GM18511 (cell line): ENCODE results near the gene COL8A1.
"Not testable (repeated sequence)": the region's sequence is repeated elsewhere in the genome, so short reads cannot be mapped to it uniquely, and the experiment has no call there.

Experiments
- ATAC-seq: cut with Tn5 transposase; IDR thresholded peaks from one replicate; pipeline ENCODE4 v1.9.1; 2021; ENCODE audit warnings: mild to moderate bottlenecking, moderate library complexity; ENCODE audit not compliant: unreplicated experiment

Gene COL8A1

GRCh38 chr3:99702953-99703943 is 64.9 kb downstream of the COL8A1 start:
- ATAC-seq, result no peak

- no peak for ATAC-seq
Measured at GRCh38 chr3:99704417-99704816, 66.0 kb downstream of the COL8A1 start.

- ATAC-seq, result no peak
Measured at GRCh38 chr3:99706410-99706809, 68.0 kb downstream of the COL8A1 start.

- ATAC-seq, result no peak
Measured at GRCh38 chr3:99708207-99708745, 69.9 kb downstream of the COL8A1 start.

- no peak for ATAC-seq
Measured at GRCh38 chr3:99709686-99710085, 71.3 kb downstream of the COL8A1 start.

- no peak for ATAC-seq
Measured at GRCh38 chr3:99710094-99710493, 71.7 kb downstream of the COL8A1 start.

GRCh38 chr3:99711351-99711750 is 73.0 kb downstream of the COL8A1 start:
- ATAC-seq, result no peak

GRCh38 chr3:99712291-99712954 is 74.0 kb downstream of the COL8A1 start:
- ATAC-seq, result no peak

- no peak for ATAC-seq
Measured at GRCh38 chr3:99713440-99713839, 75.0 kb downstream of the COL8A1 start.

GRCh38 chr3:99714146-99714545 is 75.8 kb downstream of the COL8A1 start:
- no peak for ATAC-seq

GRCh38 chr3:99714575-99714974 is 76.2 kb downstream of the COL8A1 start:
- no peak for ATAC-seq

GRCh38 chr3:99716463-99716995 is 78.1 kb downstream of the COL8A1 start:
- ATAC-seq, result no peak

GRCh38 chr3:99720985-99721632 is 82.7 kb downstream of the COL8A1 start:
- no peak for ATAC-seq

GRCh38 chr3:99721633-99722007 is 83.2 kb downstream of the COL8A1 start:
- ATAC-seq, result no peak

GRCh38 chr3:99724276-99724675 is 85.9 kb downstream of the COL8A1 start:
- no peak for ATAC-seq

GRCh38 chr3:99730870-99731269 is 92.5 kb downstream of the COL8A1 start:
- no peak for ATAC-seq

GRCh38 chr3:99731499-99731898 is 93.1 kb downstream of the COL8A1 start:
- peak; percentile 66 for ATAC-seq

- not testable (repeated sequence) for ATAC-seq
Measured at GRCh38 chr3:99740371-99740770, 102.0 kb downstream of the COL8A1 start.

- ATAC-seq, result no peak
Measured at GRCh38 chr3:99741588-99741987, 103.2 kb downstream of the COL8A1 start.

GRCh38 chr3:99747915-99748314 is 109.5 kb downstream of the COL8A1 start:
- ATAC-seq, result no peak

- ATAC-seq, result no peak
Measured at GRCh38 chr3:99751649-99752048, 113.3 kb downstream of the COL8A1 start.
